ENCODE results near the gene METTL9. TPM values are rescaled to one million over a fixed set of nuclear protein-coding genes. Genes with fewer than 3 reads are reported as not detected.
A peak's percentile ranks its signal among the peaks of the same experiment; 100 is the strongest.
"Not testable (repeated sequence)": the region's sequence is repeated elsewhere in the genome, so short reads cannot be mapped to it uniquely, and the experiment has no call there.

Gene METTL9
- total and polyA plus RNA-seq, 4 donors: 9.3 to 57.3 (median 17.2) TPM

- H3K9ac ChIP-seq (ENCODE audit: low read depth in 1 of 2, low read length in 2 of 2); H3K27ac ChIP-seq (ENCODE audit: low read depth in 1 of 2, low read length in 2 of 2); H3K27me3 ChIP-seq (ENCODE audit: control insufficient read depth in 4 of 4, insufficient read depth in 4 of 4, low read length in 3 of 4); H3K4me1 ChIP-seq (ENCODE audit: control insufficient read depth in 4 of 4, insufficient read depth in 4 of 4, low read length in 3 of 4); DNase-seq (ENCODE audit: low spot score); H3K9me3 ChIP-seq (ENCODE audit: control insufficient read depth in 4 of 4, low read length in 3 of 4); H3K36me3 ChIP-seq (ENCODE audit: control insufficient read depth in 4 of 4, insufficient read depth in 3 of 4, low read depth in 1 of 4, low read length in 3 of 4); H3K4me3 ChIP-seq (ENCODE audit: low read depth in 1 of 3, low read length in 3 of 3): not testable (repeated sequence)
- WGBS: 94% methylated on average over 6 of the region's 6 CpGs
These were observed 31.5 kb downstream of the METTL9 start for GRCh38 chr16:21630866-21631265.

GRCh38 chr16:21631376-21631775, 32.0 kb downstream of the METTL9 start:
- H3K27ac ChIP-seq (ENCODE audit: low read depth in 1 of 2, low read length in 2 of 2); H3K27me3 ChIP-seq (ENCODE audit: control insufficient read depth in 4 of 4, insufficient read depth in 4 of 4, low read length in 3 of 4); H3K4me3 ChIP-seq (ENCODE audit: low read depth in 1 of 3, low read length in 3 of 3); DNase-seq (ENCODE audit: low spot score); H3K9me3 ChIP-seq (ENCODE audit: control insufficient read depth in 4 of 4, low read length in 3 of 4); H3K9ac ChIP-seq (ENCODE audit: low read depth in 1 of 2, low read length in 2 of 2); H3K36me3 ChIP-seq (ENCODE audit: control insufficient read depth in 4 of 4, insufficient read depth in 3 of 4, low read depth in 1 of 4, low read length in 3 of 4); H3K4me1 ChIP-seq (ENCODE audit: control insufficient read depth in 4 of 4, insufficient read depth in 4 of 4, low read length in 3 of 4): not testable (repeated sequence)
- 75% methylated on average over 8 of the region's 8 CpGs for WGBS

- TF ChIP-seq RXRA (IDR thresholded peaks at IDR 0.05) (peak; percentile 42 to 70), HNF4A (conservative IDR thresholded peaks at IDR 0.05) (peak; percentile 56 to 77)
- H3K9me3 ChIP-seq (ENCODE audit: control insufficient read depth in 4 of 4, low read length in 3 of 4); H3K4me1 ChIP-seq (ENCODE audit: control insufficient read depth in 4 of 4, insufficient read depth in 4 of 4, low read length in 3 of 4); H3K27me3 ChIP-seq (ENCODE audit: control insufficient read depth in 4 of 4, insufficient read depth in 4 of 4, low read length in 3 of 4); H3K4me3 ChIP-seq (ENCODE audit: low read depth in 1 of 3, low read length in 3 of 3); H3K36me3 ChIP-seq (ENCODE audit: control insufficient read depth in 4 of 4, insufficient read depth in 3 of 4, low read depth in 1 of 4, low read length in 3 of 4); H3K27ac ChIP-seq (ENCODE audit: low read depth in 1 of 2, low read length in 2 of 2); DNase-seq (ENCODE audit: low spot score); H3K9ac ChIP-seq (ENCODE audit: low read depth in 1 of 2, low read length in 2 of 2): not testable (repeated sequence)
- 60% methylated on average over 5 of the region's 5 CpGs for WGBS
These were observed 32.7 kb downstream of the METTL9 start for GRCh38 chr16:21631951-21632575.

GRCh38 chr16:21634216-21634615, 34.8 kb downstream of the METTL9 start:
- TF ChIP-seq RXRA (IDR thresholded peaks at IDR 0.05) (peak; percentile 33 to 67), HNF4A (conservative IDR thresholded peaks at IDR 0.05) (peak in 1 of 2 donors; percentile 42), FOXA1 (IDR thresholded peaks at IDR 0.05) (no peak)
- Histone ChIP-seq H3K9me3 (ENCODE audit: control insufficient read depth in 4 of 4, low read length in 3 of 4) (no peaks in the 10 kb centered on the region), H3K27me3 (ENCODE audit: control insufficient read depth in 4 of 4, insufficient read depth in 4 of 4, low read length in 3 of 4) (no peaks in the 10 kb centered on the region), H3K4me3 (ENCODE audit: low read depth in 1 of 3, low read length in 3 of 3) (no peak overlapping the region), H3K27ac (ENCODE audit: low read depth in 1 of 2, low read length in 2 of 2) (no peak overlapping the region), H3K9ac (ENCODE audit: low read depth in 1 of 2, low read length in 2 of 2) (no peak overlapping the region), H3K4me1 (ENCODE audit: control insufficient read depth in 4 of 4, insufficient read depth in 4 of 4, low read length in 3 of 4) (peaks cover 0 to 10% (median 3%) of the 10 kb centered on the region in 4 donors), H3K36me3 (ENCODE audit: control insufficient read depth in 4 of 4, insufficient read depth in 3 of 4, low read depth in 1 of 4, low read length in 3 of 4) (peaks cover 0 to 5% (median 2%) of the 10 kb centered on the region in 4 donors)
- DNase-seq (ENCODE audit: low spot score): no peak
- 73% methylated on average over 5 of the region's 5 CpGs for WGBS

- not testable (repeated sequence) for H3K27ac ChIP-seq (ENCODE audit: low read depth in 1 of 2, low read length in 2 of 2); H3K9me3 ChIP-seq (ENCODE audit: control insufficient read depth in 4 of 4, low read length in 3 of 4); H3K27me3 ChIP-seq (ENCODE audit: control insufficient read depth in 4 of 4, insufficient read depth in 4 of 4, low read length in 3 of 4); H3K9ac ChIP-seq (ENCODE audit: low read depth in 1 of 2, low read length in 2 of 2); H3K36me3 ChIP-seq (ENCODE audit: control insufficient read depth in 4 of 4, insufficient read depth in 3 of 4, low read depth in 1 of 4, low read length in 3 of 4); DNase-seq (ENCODE audit: low spot score); H3K4me3 ChIP-seq (ENCODE audit: low read depth in 1 of 3, low read length in 3 of 3)
- H3K4me1 ChIP-seq (ENCODE audit: control insufficient read depth in 4 of 4, insufficient read depth in 4 of 4, low read length in 3 of 4): peaks cover 0 to 10% (median 3%) of the 10 kb centered on the region in 4 donors
- WGBS: 97% methylated on average over 9 of the region's 9 CpGs
These were observed 36.3 kb downstream of the METTL9 start for GRCh38 chr16:21635694-21636093.
